Esophagus (tissue), 2 donors: ENCODE data around the gene FCRL1. TPM values are rescaled to one million over a fixed set of nuclear protein-coding genes. Genes with fewer than 3 reads are reported as not detected.

ENCODE experiments used
- H3K27ac ChIP-seq, 2 donors: one replicate each; pipeline ENCODE4 v1.5.1; 2013; ENCODE audit warnings: low read depth in 2 of 2, mild to moderate bottlenecking in 2 of 2, inconsistent platforms in 1 of 2, low read length in 1 of 2, moderate library complexity in 1 of 2
- H3K27me3 ChIP-seq, 2 donors: one replicate each; pipeline ENCODE4 v1.6.1; 2013; ENCODE audit warnings: low read length in 2 of 2, control low read depth in 1 of 2, mild to moderate bottlenecking in 1 of 2; ENCODE audit not compliant: insufficient read depth in 2 of 2, control insufficient read depth in 1 of 2
- H3K36me3 ChIP-seq, 2 donors: one replicate each; pipeline ENCODE4 v1.6.1; 2013; ENCODE audit warnings: low read length in 1 of 2; ENCODE audit not compliant: control insufficient read depth in 2 of 2, insufficient read depth in 2 of 2
- H3K4me1 ChIP-seq, 2 donors: one replicate each; pipeline ENCODE4 v1.6.1; 2013; ENCODE audit warnings: low read length in 1 of 2; ENCODE audit not compliant: control insufficient read depth in 2 of 2, insufficient read depth in 2 of 2
- H3K4me3 ChIP-seq, 2 donors: one replicate each; pipeline ENCODE4 v1.5.1; 2013; ENCODE audit warnings: low read length in 2 of 2, mild to moderate bottlenecking in 2 of 2, low read depth in 1 of 2, moderate library complexity in 1 of 2
- H3K9me3 ChIP-seq, 2 donors: one replicate each; pipeline ENCODE4 v1.6.1; 2013; ENCODE audit warnings: mild to moderate bottlenecking in 2 of 2, low read depth in 1 of 2, low read length in 1 of 2, moderate library complexity in 1 of 2; ENCODE audit not compliant: control insufficient read depth in 2 of 2, insufficient read depth in 1 of 2
- WGBS, 2 donors: extraction: QIAGEN DNeasy Blood & Tissue Kit; methylation state at CpG; one replicate each; pipeline ENCODE4 v1.1.7; 2013; 5-methylcytosine and 5-hydroxymethylcytosine counted together
- polyA plus RNA-seq, 2 donors: library from polyadenylated mRNA; stranded (reverse); fragments of 200-250 nt; gene quantifications; one replicate each; pipeline ENCODE4 v1.2.3, GENCODE V29; 2013
- donor health status: healthy with polysubstance abuse.
- donor health status: Bipolar disorder and iron deficiency.

Gene FCRL1
- polyA plus RNA-seq, 2 donors, result 0.04 TPM; not detected in 1

GRCh38 chr1:157806431-157807149, 13.3 kb downstream of the FCRL1 start:
- H3K4me3 ChIP-seq, result no peak overlapping the region
- no peak overlapping the region for H3K27ac ChIP-seq
- peaks cover 0 to 4% of the 10 kb centered on the region in 2 donors for H3K9me3 ChIP-seq
- no peaks in the 10 kb centered on the region for H3K27me3 ChIP-seq
- H3K36me3 ChIP-seq, result no peaks in the 10 kb centered on the region
- H3K4me1 ChIP-seq, result no peaks in the 10 kb centered on the region
- WGBS, 2 donors, result 49 to 54% methylated on average over 6 of the region's 6 CpGs

- 77 to 81% methylated on average over 7 of the region's 7 CpGs for WGBS, 2 donors
- Histone ChIP-seq H3K36me3 (no peaks in the 10 kb centered on the region), H3K4me1 (no peaks in the 10 kb centered on the region), H3K4me3 (no peak overlapping the region), H3K27ac (no peak overlapping the region), H3K27me3 (no peaks in the 10 kb centered on the region), H3K9me3 (peaks cover 0 to 4% of the 10 kb centered on the region in 2 donors)
These were observed 16.1 kb downstream of the FCRL1 start for GRCh38 chr1:157803851-157804250.

GRCh38 chr1:157799996-157800395, 19.9 kb downstream of the FCRL1 start:
- WGBS, 2 donors, result 65 to 68% methylated on average over 1 of the region's 1 CpG
- Histone ChIP-seq H3K27me3 (no peaks in the 10 kb centered on the region), H3K4me1 (no peaks in the 10 kb centered on the region), H3K4me3 (no peak overlapping the region), H3K27ac (no peak overlapping the region), H3K9me3 (peaks cover 0 to 4% of the 10 kb centered on the region in 2 donors), H3K36me3 (no peaks in the 10 kb centered on the region)

GRCh38 chr1:157798211-157798610, 21.7 kb downstream of the FCRL1 start:
- Histone ChIP-seq H3K4me3 (no peak overlapping the region), H3K36me3 (no peaks in the 10 kb centered on the region), H3K27ac (no peak overlapping the region), H3K4me1 (no peaks in the 10 kb centered on the region), H3K9me3 (peaks cover 0 to 4% of the 10 kb centered on the region in 2 donors), H3K27me3 (no peaks in the 10 kb centered on the region)
- WGBS, 2 donors, result 84 to 87% methylated on average over 5 of the region's 5 CpGs

GRCh38 chr1:157785248-157785647, 34.7 kb downstream of the FCRL1 start:
- H3K9me3 ChIP-seq, result no peaks in the 10 kb centered on the region
- no peak overlapping the region for H3K27ac ChIP-seq
- H3K4me1 ChIP-seq, result no peaks in the 10 kb centered on the region
- H3K4me3 ChIP-seq, result no peak overlapping the region
- H3K36me3 ChIP-seq, result no peaks in the 10 kb centered on the region
- 16 to 21% methylated on average over 1 of the region's 1 CpG for WGBS, 2 donors
- H3K27me3 ChIP-seq, result no peaks in the 10 kb centered on the region

- 71 to 76% methylated on average over 3 of the region's 3 CpGs for WGBS, 2 donors
- no peak overlapping the region for H3K27ac ChIP-seq
These were observed 35.1 kb downstream of the FCRL1 start for GRCh38 chr1:157784801-157785200.

GRCh38 chr1:157782931-157783330, 37.0 kb downstream of the FCRL1 start:
- WGBS, 2 donors, result 79 to 85% methylated on average over 1 of the region's 1 CpG
- Histone ChIP-seq H3K9me3 (no peaks in the 10 kb centered on the region), H3K4me1 (no peaks in the 10 kb centered on the region), H3K36me3 (no peaks in the 10 kb centered on the region), H3K27ac (no peak overlapping the region), H3K27me3 (no peaks in the 10 kb centered on the region), H3K4me3 (no peak overlapping the region)

More at GRCh38 chr1:157784801-157785200, 35.1 kb downstream of the FCRL1 start:
- no peaks in the 10 kb centered on the region for H3K4me1 ChIP-seq
- H3K27me3 ChIP-seq, result no peaks in the 10 kb centered on the region
- H3K9me3 ChIP-seq, result no peaks in the 10 kb centered on the region
- no peaks in the 10 kb centered on the region for H3K36me3 ChIP-seq
- no peak overlapping the region for H3K4me3 ChIP-seq

GRCh38 chr1:157781048-157781447, 38.9 kb downstream of the FCRL1 start:
- H3K36me3 ChIP-seq, result no peaks in the 10 kb centered on the region
- 42 to 45% methylated on average over 2 of the region's 2 CpGs for WGBS, 2 donors
- H3K27me3 ChIP-seq, result no peaks in the 10 kb centered on the region
- no peaks in the 10 kb centered on the region for H3K9me3 ChIP-seq
- H3K4me3 ChIP-seq, result no peak overlapping the region
- H3K27ac ChIP-seq, result no peak overlapping the region
- H3K4me1 ChIP-seq, result no peaks in the 10 kb centered on the region

GRCh38 chr1:157776971-157777391, 42.9 kb downstream of the FCRL1 start, which contains the start of gene FCRL2:
Gene FCRL2, minus strand, starts transcription at chr1:157777132. Its CDS starts 59 bp downstream, at chr1:157777073.
- H3K27me3 ChIP-seq, result no peaks in the 10 kb centered on the region
- no peaks in the 10 kb centered on the region for H3K9me3 ChIP-seq
- H3K4me1 ChIP-seq, result no peaks in the 10 kb centered on the region
- H3K4me3 ChIP-seq, result no peak within 1 kb of the TSS
- H3K36me3 ChIP-seq, result no peaks in the 10 kb centered on the region
- H3K27ac ChIP-seq, result no peak within 1 kb of the TSS
- 72 to 89% methylated on average over 1 of the region's 1 CpG for WGBS, 2 donors
